ENCODE measurements around the gene DENND1B. TPM values are rescaled to one million over a fixed set of nuclear protein-coding genes. Genes with fewer than 3 reads are reported as not detected.

Gene DENND1B
- total and polyA plus RNA-seq, 9 of the 15 experiments (the other 6 are each of a cell fraction or from before 2014, with no cell fraction given): 2.1 to 12.1 (median 7.5) TPM

- TF ChIP-seq CUX1 (CRISPR knock-in tag; IDR thresholded peaks at IDR 0.05) (no peak), NCOA2 (IDR thresholded peaks at IDR 0.05; ENCODE audit: partially characterized antibody in 2 of 2) (no peak), ZFP30 (CRISPR knock-in tag; IDR thresholded peaks at IDR 0.05; ENCODE audit: borderline replicate concordance) (no peak), ZNF280B (CRISPR knock-in tag; IDR thresholded peaks at IDR 0.05) (no peak), ZNF318 (IDR thresholded peaks at IDR 0.05; ENCODE audit: borderline replicate concordance in 1 of 2, low read depth in 1 of 2) (no peak), ZNF134 (CRISPR knock-in tag; conservative IDR thresholded peaks at IDR 0.05) (no peak), PHB (CRISPR knock-in tag; IDR thresholded peaks at IDR 0.05) (no peak), KDM4B (IDR thresholded peaks at IDR 0.05; ENCODE audit: borderline replicate concordance in 2 of 2, low read depth in 1 of 2) (no peak), RBM15 (IDR thresholded peaks at IDR 0.05; ENCODE audit: insufficient read depth, low read length) (no peak), GABPB1 (CRISPR knock-in tag; IDR thresholded peaks at IDR 0.05) (no peak), HNRNPLL (IDR thresholded peaks at IDR 0.05; ENCODE audit: low read depth, low read length, poor library complexity, severe bottlenecking) (no peak), RAD21 (CRISPR knock-in tag; conservative IDR thresholded peaks at IDR 0.05 in 1 of 2, IDR thresholded peaks at IDR 0.05 in 1 of 2) (no peak)
These were observed 11.5 kb downstream of the DENND1B start (continued) for GRCh38 chr1:197763769-197764168.
